Neural cell (in vitro differentiated cells): ENCODE measurements around the gene STK24. TPM values are rescaled to one million over a fixed set of nuclear protein-coding genes. Genes with fewer than 3 reads are reported as not detected.

Source experiments
- H2AFZ ChIP-seq: fragments of 200-600, 300-800 bp; sonication (generic), shearing (Covaris generic); 2 replicates; pipeline ENCODE4 v1.6.0; 2014; ENCODE audit warnings: low read depth, mild to moderate bottlenecking, antibody characterized with exemption, low read length, moderate library complexity
- H3F3A ChIP-seq: fragments of 200-600 bp; shearing (Covaris generic); 2 replicates; pipeline ENCODE4 v1.6.1; 2016; ENCODE audit warnings: mild to moderate bottlenecking, moderate library complexity, mixed read lengths, antibody characterized with exemption, low read length; ENCODE audit not compliant: insufficient read depth, poor library complexity, severe bottlenecking
- H3K27ac ChIP-seq: fragments of 200-600, 300-800 bp; sonication (generic), shearing (Covaris generic); 2 replicates; pipeline ENCODE4 v1.5.1; 2014; ENCODE audit warnings: mild to moderate bottlenecking, low read length, moderate library complexity
- H3K27me3 ChIP-seq: fragments of 300-800, 200-600 bp; sonication (generic), shearing (Covaris generic); 2 replicates; pipeline ENCODE4 v1.6.0; 2014; ENCODE audit warnings: mild to moderate bottlenecking, low read depth, low read length, moderate library complexity; ENCODE audit not compliant: insufficient read depth
- H3K36me3 ChIP-seq: fragments of 300-800, 200-600 bp; sonication (generic), shearing (Covaris generic); 2 replicates; pipeline ENCODE4 v1.5.1; 2014; ENCODE audit warnings: mild to moderate bottlenecking, antibody characterized with exemption, low read length, moderate library complexity; ENCODE audit not compliant: insufficient read depth
- H3K4me2 ChIP-seq: fragments of 300-800, 200-600 bp; sonication (generic), shearing (Covaris generic); 2 replicates; pipeline ENCODE4 v1.6.0; 2014; ENCODE audit warnings: mild to moderate bottlenecking, low read length
- H3K4me3 ChIP-seq: fragments of 300-800, 200-600 bp; sonication (generic), shearing (Covaris generic); 2 replicates; pipeline ENCODE4 v1.5.1; 2014; ENCODE audit warnings: mild to moderate bottlenecking, low read length, moderate library complexity
- H3K79me2 ChIP-seq: fragments of 200-600 bp; shearing (Covaris generic); replicated peaks from 2 replicates; pipeline ENCODE4 v1.6.0; 2014; ENCODE audit warnings: mild to moderate bottlenecking, low read length, moderate library complexity; ENCODE audit not compliant: insufficient read depth
- H3K9ac ChIP-seq: fragments of 300-800, 200-600 bp; sonication (generic), shearing (Covaris generic); 2 replicates; pipeline ENCODE4 v1.6.1; 2016; ENCODE audit warnings: mild to moderate bottlenecking, low read length, mixed read lengths
- H3K9me2 ChIP-seq: fragments of 200-600 bp; shearing (Covaris generic); 2 replicates; pipeline ENCODE4 v1.6.1; 2016; ENCODE audit warnings: mild to moderate bottlenecking, low read length, mixed read lengths; ENCODE audit not compliant: insufficient read depth
- H3K9me3 ChIP-seq: fragments of 200-600, 300-800 bp; sonication (generic), shearing (Covaris generic); 2 replicates; pipeline ENCODE4 v1.6.1; 2016; ENCODE audit warnings: mild to moderate bottlenecking, mixed run types, low read length, moderate library complexity, mixed read lengths
- H4K20me1 ChIP-seq: fragments of 200-600 bp; shearing (Covaris generic); 2 replicates; pipeline ENCODE4 v1.6.1; 2016; ENCODE audit warnings: mild to moderate bottlenecking, mixed run types; ENCODE audit not compliant: insufficient read depth
- CTCF ChIP-seq: fragments of 450-650 bp; IDR thresholded peaks from 2 replicates; pipeline ENCODE4 v1.5.1; 2014; ENCODE audit warnings: antibody characterized with exemption, mild to moderate bottlenecking, moderate library complexity; ENCODE audit not compliant: poor library complexity, severe bottlenecking
- EP300 ChIP-seq: fragments of 450-650 bp; conservative IDR thresholded peaks from 2 replicates; pipeline ENCODE4 v1.6.1; 2014; ENCODE audit warnings: antibody characterized with exemption, mild to moderate bottlenecking, moderate library complexity; ENCODE audit not compliant: poor library complexity, severe bottlenecking
- EZH2 ChIP-seq: fragments of 200-600, 300-800 bp; shearing (Covaris generic), sonication (generic); IDR thresholded peaks from 2 replicates; pipeline ENCODE4 v1.6.1; 2014; ENCODE audit warnings: antibody characterized with exemption, low read length, borderline replicate concordance, mild to moderate bottlenecking; ENCODE audit not compliant: insufficient read depth, poor library complexity, severe bottlenecking
- MXI1 ChIP-seq: fragments of 450-650 bp; conservative IDR thresholded peaks from 2 replicates; pipeline ENCODE4 v1.6.1; 2014; ENCODE audit warnings: antibody characterized with exemption, mild to moderate bottlenecking; ENCODE audit not compliant: poor library complexity, severe bottlenecking
- POLR2AphosphoS5 ChIP-seq: IDR thresholded peaks from 2 replicates; pipeline ENCODE4 v1.6.1; 2012
- RAD21 ChIP-seq: fragments of 450-650 bp; conservative IDR thresholded peaks from 2 replicates; pipeline ENCODE4 v1.6.1; 2014; ENCODE audit warnings: antibody characterized with exemption, mild to moderate bottlenecking, moderate library complexity
- REST ChIP-seq: IDR thresholded peaks from 2 replicates; pipeline ENCODE4 v1.6.1; 2012; ENCODE audit warnings: borderline replicate concordance
- SMC3 ChIP-seq: fragments of 450-650 bp; conservative IDR thresholded peaks from 2 replicates; pipeline ENCODE4 v1.6.1; 2014; ENCODE audit warnings: antibody characterized with exemption, mild to moderate bottlenecking, moderate library complexity; ENCODE audit not compliant: poor library complexity
- TAF1 ChIP-seq: IDR thresholded peaks from 2 replicates; pipeline ENCODE4 v1.6.1; 2012; ENCODE audit warnings: low read depth
- polyA plus RNA-seq: library from polyadenylated mRNA; depleted of rRNA; stranded (reverse); fragments of >200 nt; gene quantifications from 2 replicates; pipeline ENCODE4 v1.2.3, GENCODE V29; 2014

Gene STK24
- polyA plus RNA-seq, 1 donor from 2014 or later, result 66.0 TPM

- no peak overlapping the region for H2AFZ ChIP-seq
- H3K36me3 ChIP-seq, result peaks cover 6% of the 10 kb centered on the region
- TF ChIP-seq RAD21 (no peak), TAF1 (no peak), EZH2 (no peak), CTCF (no peak), POLR2AphosphoS5 (no peak), REST (no peak), MXI1 (no peak), SMC3 (no peak), EP300 (no peak)
- no peaks in the 10 kb centered on the region for H3K9me2 ChIP-seq
- H3K4me2 ChIP-seq, result no peak overlapping the region
- no peak overlapping the region for H3K9ac ChIP-seq
- H3K79me2 ChIP-seq, result no peaks in the 10 kb centered on the region
- no peaks in the 10 kb centered on the region for H3K27me3 ChIP-seq
- H3F3A ChIP-seq, result no peaks in the 10 kb centered on the region
- H4K20me1 ChIP-seq, result no peaks in the 10 kb centered on the region
- no peak overlapping the region for H3K27ac ChIP-seq
- no peaks in the 10 kb centered on the region for H3K9me3 ChIP-seq
- no peak overlapping the region for H3K4me3 ChIP-seq
These were observed 147.4 kb downstream of the STK24 start for GRCh38 chr13:98429531-98429930.

GRCh38 chr13:98429081-98429480, 147.8 kb downstream of the STK24 start:
- H3K27me3 ChIP-seq, result no peaks in the 10 kb centered on the region
- H3K79me2 ChIP-seq, result no peaks in the 10 kb centered on the region
- no peaks in the 10 kb centered on the region for H3K9me2 ChIP-seq
- no peak overlapping the region for H2AFZ ChIP-seq
- no peaks in the 10 kb centered on the region for H3K9me3 ChIP-seq
- no peaks in the 10 kb centered on the region for H3F3A ChIP-seq
- H3K9ac ChIP-seq, result no peak overlapping the region
- H4K20me1 ChIP-seq, result no peaks in the 10 kb centered on the region
- H3K4me2 ChIP-seq, result no peak overlapping the region
- H3K27ac ChIP-seq, result no peak overlapping the region
- H3K4me3 ChIP-seq, result no peak overlapping the region
- no peak for TF ChIP-seq MXI1
- TF ChIP-seq TAF1, result no peak
- TF ChIP-seq EP300, result no peak
- no peak for TF ChIP-seq SMC3
- TF ChIP-seq REST, result no peak
- no peak for TF ChIP-seq RAD21
- TF ChIP-seq CTCF, result no peak
- no peak for TF ChIP-seq EZH2
- TF ChIP-seq POLR2AphosphoS5, result no peak
- H3K36me3 ChIP-seq, result peaks cover 8% of the 10 kb centered on the region
